ENCODE results near the gene GSTCD.
A peak's percentile ranks its signal among the peaks of the same experiment; 100 is the strongest.
"Not testable (repeated sequence)": the region's sequence is repeated elsewhere in the genome, so short reads cannot be mapped to it uniquely, and the experiment has no call there.

GSTCD gene

GRCh38 chr4:105784761-105785160 is 76.2 kb downstream of the GSTCD start:
- DNase-seq (ENCODE audit: low read depth): no peak
- no peak overlapping the region for H3K4me3 ChIP-seq (ENCODE audit: low read depth, low read length)

- DNase-seq (ENCODE audit: low read depth): no peak
- no peak overlapping the region for H3K4me3 ChIP-seq (ENCODE audit: low read depth, low read length)
These were observed 77.2 kb downstream of the GSTCD start for GRCh38 chr4:105785792-105786191.

- no peak for DNase-seq (ENCODE audit: low read depth)
- no peak overlapping the region for H3K4me3 ChIP-seq (ENCODE audit: low read depth, low read length)
These were observed 78.2 kb downstream of the GSTCD start for GRCh38 chr4:105786748-105787147.

- no peak for DNase-seq (ENCODE audit: low read depth)
- no peak overlapping the region for H3K4me3 ChIP-seq (ENCODE audit: low read depth, low read length)
These were observed 88.6 kb downstream of the GSTCD start for GRCh38 chr4:105797225-105797624.

GRCh38 chr4:105805501-105806120 is 97.0 kb downstream of the GSTCD start:
- no peak overlapping the region for H3K4me3 ChIP-seq (ENCODE audit: low read depth, low read length)
- DNase-seq (ENCODE audit: low read depth): no peak

- peak; percentile 4 for DNase-seq (ENCODE audit: low read depth)
- no peak overlapping the region for H3K4me3 ChIP-seq (ENCODE audit: low read depth, low read length)
These were observed 98.9 kb downstream of the GSTCD start for GRCh38 chr4:105807496-105807895.

- no peak for DNase-seq (ENCODE audit: low read depth)
- no peak overlapping the region for H3K4me3 ChIP-seq (ENCODE audit: low read depth, low read length)
These were observed 99.6 kb downstream of the GSTCD start for GRCh38 chr4:105808030-105808749.

- DNase-seq (ENCODE audit: low read depth): peak; percentile 63
- no peak overlapping the region for H3K4me3 ChIP-seq (ENCODE audit: low read depth, low read length)
These were observed 100.1 kb downstream of the GSTCD start for GRCh38 chr4:105808750-105809041.

GRCh38 chr4:105815701-105816100 is 107.1 kb downstream of the GSTCD start:
- no peak overlapping the region for H3K4me3 ChIP-seq (ENCODE audit: low read depth, low read length)
- DNase-seq (ENCODE audit: low read depth): no peak

GRCh38 chr4:105822061-105822460 is 113.5 kb downstream of the GSTCD start:
- no peak for DNase-seq (ENCODE audit: low read depth)
- H3K4me3 ChIP-seq (ENCODE audit: low read depth, low read length): no peak overlapping the region

GRCh38 chr4:105828074-105828473 is 119.5 kb downstream of the GSTCD start:
- DNase-seq (ENCODE audit: low read depth): no peak

GRCh38 chr4:105831189-105831588 is 122.6 kb downstream of the GSTCD start:
- DNase-seq (ENCODE audit: low read depth): no peak
- no peak overlapping the region for H3K4me3 ChIP-seq (ENCODE audit: low read depth, low read length)

More at GRCh38 chr4:105828074-105828473, 119.5 kb downstream of the GSTCD start:
- H3K4me3 ChIP-seq (ENCODE audit: low read depth, low read length): no peak overlapping the region

- DNase-seq (ENCODE audit: low read depth): no peak
- no peak overlapping the region for H3K4me3 ChIP-seq (ENCODE audit: low read depth, low read length)
These were observed 126.6 kb downstream of the GSTCD start for GRCh38 chr4:105835177-105835576.

- no peak for DNase-seq (ENCODE audit: low read depth)
- no peak overlapping the region for H3K4me3 ChIP-seq (ENCODE audit: low read depth, low read length)
These were observed 128.0 kb downstream of the GSTCD start for GRCh38 chr4:105836537-105836936.

- DNase-seq (ENCODE audit: low read depth): no peak
- no peak overlapping the region for H3K4me3 ChIP-seq (ENCODE audit: low read depth, low read length)
These were observed 128.5 kb downstream of the GSTCD start for GRCh38 chr4:105837037-105837436.

- no peak for DNase-seq (ENCODE audit: low read depth)
- H3K4me3 ChIP-seq (ENCODE audit: low read depth, low read length): no peak overlapping the region
These were observed 129.5 kb downstream of the GSTCD start for GRCh38 chr4:105838082-105838481.

- no peak for DNase-seq (ENCODE audit: low read depth)
- no peak overlapping the region for H3K4me3 ChIP-seq (ENCODE audit: low read depth, low read length)
These were observed 132.0 kb downstream of the GSTCD start for GRCh38 chr4:105840426-105841174.

- DNase-seq (ENCODE audit: low read depth): no peak
- H3K4me3 ChIP-seq (ENCODE audit: low read depth, low read length): no peak overlapping the region
These were observed 135.4 kb downstream of the GSTCD start for GRCh38 chr4:105843941-105844340.

GRCh38 chr4:105845559-105845958 is 137.0 kb downstream of the GSTCD start:
- H3K4me3 ChIP-seq (ENCODE audit: low read depth, low read length): no peak overlapping the region
- DNase-seq (ENCODE audit: low read depth): no peak

- DNase-seq (ENCODE audit: low read depth): not testable (repeated sequence)
These were observed 139.8 kb downstream of the GSTCD start for GRCh38 chr4:105848359-105848758.

GRCh38 chr4:105851196-105851595 is 142.6 kb downstream of the GSTCD start:
- H3K4me3 ChIP-seq (ENCODE audit: low read depth, low read length): no peak overlapping the region
- DNase-seq (ENCODE audit: low read depth): no peak

More at GRCh38 chr4:105848359-105848758, 139.8 kb downstream of the GSTCD start:
- not testable (repeated sequence) for H3K4me3 ChIP-seq (ENCODE audit: low read depth, low read length)
